ENCODE measurements around the gene RASA3. TPM values are rescaled to one million over a fixed set of nuclear protein-coding genes. Genes with fewer than 3 reads are reported as not detected.

RASA3 gene
- total RNA-seq, 1 donor, result 78.9 TPM

- no peak overlapping the region for H3K4me3 ChIP-seq (ENCODE audit: low read length)
- H3K9me3 ChIP-seq (ENCODE audit: low read depth, low read length), result no peaks in the 10 kb centered on the region
- no peaks in the 10 kb centered on the region for H3K27me3 ChIP-seq (ENCODE audit: insufficient read depth, low read length)
- H3K4me1 ChIP-seq (ENCODE audit: insufficient read depth, low read length), result peaks cover 19% of the 10 kb centered on the region
Measured at GRCh38 chr13:114074671-114075315, 57.6 kb downstream of the RASA3 start.

- Histone ChIP-seq H3K27me3 (ENCODE audit: insufficient read depth, low read length) (no peaks in the 10 kb centered on the region), H3K4me3 (ENCODE audit: low read length) (no peak overlapping the region), H3K9me3 (ENCODE audit: low read depth, low read length) (no peaks in the 10 kb centered on the region), H3K4me1 (ENCODE audit: insufficient read depth, low read length) (peaks cover 15% of the 10 kb centered on the region)
Measured at GRCh38 chr13:114073881-114074612, 58.4 kb downstream of the RASA3 start.

GRCh38 chr13:114072421-114072820 is 60.0 kb downstream of the RASA3 start:
- Histone ChIP-seq H3K27me3 (ENCODE audit: insufficient read depth, low read length) (no peaks in the 10 kb centered on the region), H3K4me1 (ENCODE audit: insufficient read depth, low read length) (peaks cover 19% of the 10 kb centered on the region), H3K4me3 (ENCODE audit: low read length) (no peak overlapping the region), H3K9me3 (ENCODE audit: low read depth, low read length) (no peaks in the 10 kb centered on the region)

GRCh38 chr13:114071991-114072390 is 60.4 kb downstream of the RASA3 start:
- H3K9me3 ChIP-seq (ENCODE audit: low read depth, low read length), result no peaks in the 10 kb centered on the region
- no peak overlapping the region for H3K4me3 ChIP-seq (ENCODE audit: low read length)
- H3K4me1 ChIP-seq (ENCODE audit: insufficient read depth, low read length), result peaks cover 23% of the 10 kb centered on the region
- no peaks in the 10 kb centered on the region for H3K27me3 ChIP-seq (ENCODE audit: insufficient read depth, low read length)

GRCh38 chr13:114071410-114071809 is 61.0 kb downstream of the RASA3 start:
- no peak overlapping the region for H3K4me3 ChIP-seq (ENCODE audit: low read length)
- H3K27me3 ChIP-seq (ENCODE audit: insufficient read depth, low read length), result no peaks in the 10 kb centered on the region
- no peaks in the 10 kb centered on the region for H3K9me3 ChIP-seq (ENCODE audit: low read depth, low read length)
- H3K4me1 ChIP-seq (ENCODE audit: insufficient read depth, low read length), result peaks cover 29% of the 10 kb centered on the region

GRCh38 chr13:114070098-114070799 is 62.2 kb downstream of the RASA3 start:
- no peaks in the 10 kb centered on the region for H3K27me3 ChIP-seq (ENCODE audit: insufficient read depth, low read length)
- H3K9me3 ChIP-seq (ENCODE audit: low read depth, low read length), result no peaks in the 10 kb centered on the region
- H3K4me3 ChIP-seq (ENCODE audit: low read length), result no peak overlapping the region
- H3K4me1 ChIP-seq (ENCODE audit: insufficient read depth, low read length), result peaks cover 40% of the 10 kb centered on the region

GRCh38 chr13:114069376-114070097 is 62.9 kb downstream of the RASA3 start:
- Histone ChIP-seq H3K4me3 (ENCODE audit: low read length) (no peak overlapping the region), H3K9me3 (ENCODE audit: low read depth, low read length) (no peaks in the 10 kb centered on the region), H3K4me1 (ENCODE audit: insufficient read depth, low read length) (peaks cover 47% of the 10 kb centered on the region), H3K27me3 (ENCODE audit: insufficient read depth, low read length) (no peaks in the 10 kb centered on the region)

GRCh38 chr13:114068656-114069318 is 63.6 kb downstream of the RASA3 start:
- Histone ChIP-seq H3K27me3 (ENCODE audit: insufficient read depth, low read length) (no peaks in the 10 kb centered on the region), H3K4me3 (ENCODE audit: low read length) (no peak overlapping the region), H3K4me1 (ENCODE audit: insufficient read depth, low read length) (peaks cover 55% of the 10 kb centered on the region), H3K9me3 (ENCODE audit: low read depth, low read length) (no peaks in the 10 kb centered on the region)

GRCh38 chr13:114067886-114068651 is 64.4 kb downstream of the RASA3 start:
- Histone ChIP-seq H3K27me3 (ENCODE audit: insufficient read depth, low read length) (no peaks in the 10 kb centered on the region), H3K4me3 (ENCODE audit: low read length) (no peak overlapping the region), H3K4me1 (ENCODE audit: insufficient read depth, low read length) (peaks cover 60% of the 10 kb centered on the region), H3K9me3 (ENCODE audit: low read depth, low read length) (no peaks in the 10 kb centered on the region)

GRCh38 chr13:114067381-114067885 is 65.0 kb downstream of the RASA3 start:
- Histone ChIP-seq H3K4me3 (ENCODE audit: low read length) (no peak overlapping the region), H3K4me1 (ENCODE audit: insufficient read depth, low read length) (peaks cover 66% of the 10 kb centered on the region), H3K27me3 (ENCODE audit: insufficient read depth, low read length) (no peaks in the 10 kb centered on the region), H3K9me3 (ENCODE audit: low read depth, low read length) (no peaks in the 10 kb centered on the region)

- Histone ChIP-seq H3K9me3 (ENCODE audit: low read depth, low read length) (no peaks in the 10 kb centered on the region), H3K27me3 (ENCODE audit: insufficient read depth, low read length) (no peaks in the 10 kb centered on the region), H3K4me3 (ENCODE audit: low read length) (no peak overlapping the region), H3K4me1 (ENCODE audit: insufficient read depth, low read length) (peaks cover 70% of the 10 kb centered on the region)
Measured at GRCh38 chr13:114066956-114067355, 65.5 kb downstream of the RASA3 start.

GRCh38 chr13:114065926-114066774 is 66.3 kb downstream of the RASA3 start:
- Histone ChIP-seq H3K27me3 (ENCODE audit: insufficient read depth, low read length) (no peaks in the 10 kb centered on the region), H3K4me3 (ENCODE audit: low read length) (peak overlapping the region; percentile 31), H3K4me1 (ENCODE audit: insufficient read depth, low read length) (peaks cover 74% of the 10 kb centered on the region), H3K9me3 (ENCODE audit: low read depth, low read length) (no peaks in the 10 kb centered on the region)

Data from mononuclear cell (primary cell).